Transverse colon (tissue), 4 donors: ENCODE measurements around the gene LGSN. TPM values are rescaled to one million over a fixed set of nuclear protein-coding genes. Genes with fewer than 3 reads are reported as not detected.
"Not testable (repeated sequence)": the region's sequence is repeated elsewhere in the genome, so short reads cannot be mapped to it uniquely, and the experiment has no call there.

ENCODE experiments used
- DNase-seq: peaks from one replicate; pipeline ENCODE4 v3.0.0-alpha.2; 2019
- H3K27ac ChIP-seq, 4 donors: fragments of 200-600 bp; sonication (generic); 2 replicates each; pipeline ENCODE4 v1.5.1; 2016 to 2018; ENCODE audit warnings: inconsistent platforms in 4 of 4
- H3K27me3 ChIP-seq: fragments of 200-600 bp; sonication (generic); 2 replicates; pipeline ENCODE4 v1.5.1; 2017; ENCODE audit warnings: inconsistent platforms
- H3K36me3 ChIP-seq, 4 donors: fragments of 200-600 bp; sonication (generic); 2 replicates each; pipeline ENCODE4 v1.5.1; 2017 to 2019; ENCODE audit warnings: inconsistent platforms in 4 of 4
- H3K4me1 ChIP-seq, 4 donors: fragments of 200-600 bp; sonication (generic); 2 replicates each; pipeline ENCODE4 v1.5.1; 2017 to 2020; ENCODE audit warnings: inconsistent platforms in 4 of 4
- H3K4me3 ChIP-seq, 4 donors: fragments of 200-600 bp; sonication (generic); 1 replicate in 1 of 4; 2 replicates in 3 of 4; pipeline versions ENCODE4 v1.5.1 to v1.6.1; 2017 to 2019; ENCODE audit warnings: inconsistent platforms in 4 of 4
- H3K9me3 ChIP-seq, 2 donors: fragments of 200-600 bp; sonication (generic); 2 replicates each; pipeline ENCODE4 v1.5.1; 2017 to 2019; ENCODE audit warnings: inconsistent platforms in 2 of 2
- EP300 ChIP-seq: sonication (generic); formaldehyde crosslinking; IDR thresholded peaks from one replicate; pipeline ENCODE4 v1.6.1; 2017; ENCODE audit warnings: antibody characterized with exemption, low read depth
- POLR2A ChIP-seq: fragments of 450-650 bp; IDR thresholded peaks from one replicate; pipeline ENCODE4 v1.6.1; 2016; ENCODE audit warnings: antibody characterized with exemption, mild to moderate bottlenecking, moderate library complexity
- POLR2AphosphoS5 ChIP-seq, 3 donors: sonication (generic); formaldehyde crosslinking; IDR thresholded peaks; one replicate each; pipeline ENCODE4 v1.6.1; 2016; ENCODE audit warnings: antibody characterized with exemption in 3 of 3
- WGBS, 2 donors: methylation state at CpG; one replicate each; pipeline ENCODE4 v1.1.5; 2018; ENCODE audit warnings: low coverage in 1 of 2; 5-methylcytosine and 5-hydroxymethylcytosine counted together
- in situ Hi-C, 4 donors: fragments of 200-750 bp; cut with MboI; loops; one replicate each; pipeline versions ENCODE4 v1.15.0 to v1.15.1; 2017; ENCODE audit warnings: low sequenced_read_pairs in 3 of 4, low pct_ligation_motif_present in 1 of 4, low pct_unique_long_range_greater_than_20kb in 1 of 4
- intact Hi-C: fragments of 100-400 bp; cut with DNase I; formaldehyde crosslinking; loops from one replicate; pipeline ENCODE4 v1.15.1; 2023; ENCODE audit warnings: low total_unique reads
- small RNA-seq, 4 donors: library from RNA; depleted of rRNA; stranded (forward); fragments of <200 nt; gene quantifications; one replicate each; pipeline ENCODE3, GENCODE V24; 2016
- total RNA-seq, 4 donors: library from RNA; depleted of rRNA; stranded (reverse); fragments of >200 nt; gene quantifications; one replicate each; pipeline ENCODE4 v1.1.0, GENCODE V29; 2016
- TF ChIP-seq, protein P1 (sequence below), 5 experiments: fragments of 200-600 bp in 3 of 5; fragments of 450-650 bp in 2 of 5; sonication (generic) in 3 of 5; IDR thresholded peaks; 1 replicate in 2 of 5; 2 replicates in 3 of 5; pipeline ENCODE4 v1.5.1; 2016 to 2017; ENCODE audit warnings: antibody characterized with exemption in 5 of 5, inconsistent platforms in 3 of 5, mild to moderate bottlenecking in 2 of 5, moderate library complexity in 1 of 5

The LGSN gene
- total RNA-seq, 4 donors from 2014 or later, result 0.32 to 2.4 TPM; not detected in 2

DNA sequence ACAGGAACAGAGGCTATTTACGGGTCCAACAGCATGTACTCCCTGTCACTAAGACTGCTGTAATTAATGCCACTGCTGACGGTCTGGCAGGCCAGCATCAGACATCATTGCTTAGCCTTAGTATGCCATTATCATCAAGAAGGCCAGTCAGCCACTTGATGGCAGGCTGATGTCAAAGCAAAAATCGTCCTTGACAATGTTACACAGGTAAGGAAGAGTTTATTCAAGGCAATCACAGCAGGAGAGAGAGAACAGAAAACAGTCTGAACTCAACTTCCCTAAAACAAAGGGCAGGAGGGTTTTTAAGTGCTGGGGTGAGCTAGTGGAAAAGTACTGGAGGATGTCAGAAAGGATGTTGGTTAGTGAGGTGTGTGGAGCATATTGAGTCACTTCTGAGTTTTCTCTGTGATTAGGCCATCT, 83.4 kb downstream of the LGSN start:
- Histone ChIP-seq H3K4me3 (no peak overlapping the region), H3K9me3 (no peaks in the 10 kb centered on the region), H3K27ac (no peak overlapping the region), H3K4me1 (no peaks in the 10 kb centered on the region), H3K27me3 (no peaks in the 10 kb centered on the region), H3K36me3 (no peaks in the 10 kb centered on the region)
- DNase-seq, result no peak
- TF ChIP-seq POLR2AphosphoS5 (IDR thresholded peaks at IDR 0.05) (no peak), POLR2A (no peak), EP300 (no peak)
- TF ChIP-seq, protein P1, sequence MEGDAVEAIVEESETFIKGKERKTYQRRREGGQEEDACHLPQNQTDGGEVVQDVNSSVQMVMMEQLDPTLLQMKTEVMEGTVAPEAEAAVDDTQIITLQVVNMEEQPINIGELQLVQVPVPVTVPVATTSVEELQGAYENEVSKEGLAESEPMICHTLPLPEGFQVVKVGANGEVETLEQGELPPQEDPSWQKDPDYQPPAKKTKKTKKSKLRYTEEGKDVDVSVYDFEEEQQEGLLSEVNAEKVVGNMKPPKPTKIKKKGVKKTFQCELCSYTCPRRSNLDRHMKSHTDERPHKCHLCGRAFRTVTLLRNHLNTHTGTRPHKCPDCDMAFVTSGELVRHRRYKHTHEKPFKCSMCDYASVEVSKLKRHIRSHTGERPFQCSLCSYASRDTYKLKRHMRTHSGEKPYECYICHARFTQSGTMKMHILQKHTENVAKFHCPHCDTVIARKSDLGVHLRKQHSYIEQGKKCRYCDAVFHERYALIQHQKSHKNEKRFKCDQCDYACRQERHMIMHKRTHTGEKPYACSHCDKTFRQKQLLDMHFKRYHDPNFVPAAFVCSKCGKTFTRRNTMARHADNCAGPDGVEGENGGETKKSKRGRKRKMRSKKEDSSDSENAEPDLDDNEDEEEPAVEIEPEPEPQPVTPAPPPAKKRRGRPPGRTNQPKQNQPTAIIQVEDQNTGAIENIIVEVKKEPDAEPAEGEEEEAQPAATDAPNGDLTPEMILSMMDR (IDR thresholded peaks at IDR 0.05), result no peak
- intact Hi-C loops (no loop called here), in situ Hi-C loops (no loop called here)
- WGBS, 2 donors, result 0 to 46% methylated on average over 1 to 3 of the region's 3 CpGs

DNA sequence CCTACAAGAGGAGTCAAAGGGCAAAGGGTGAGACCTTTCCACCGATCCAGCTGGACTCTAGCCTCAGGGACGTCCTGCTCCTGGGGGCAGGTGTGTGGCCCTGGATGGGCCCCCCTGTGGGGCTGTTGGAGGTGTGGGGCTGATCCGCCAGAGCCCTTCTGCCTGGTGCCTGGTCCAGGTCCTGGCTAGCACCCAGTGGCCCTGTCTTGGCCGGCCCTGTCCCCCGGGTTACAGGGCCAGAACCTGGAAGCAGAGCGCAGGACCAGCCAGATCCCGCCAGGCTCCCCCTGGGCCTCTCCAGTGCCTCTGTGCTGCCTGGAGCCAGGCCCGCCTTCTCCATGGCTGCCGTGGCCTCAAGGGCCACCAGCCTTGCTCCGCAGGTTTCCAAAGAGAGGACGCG, 89.3 kb downstream of the LGSN start:
- H3K9me3 ChIP-seq, intact Hi-C loops, H3K4me3 ChIP-seq, H3K4me1 ChIP-seq, H3K27ac ChIP-seq, DNase-seq, H3K27me3 ChIP-seq, in situ Hi-C loops, H3K36me3 ChIP-seq: not testable (repeated sequence)
- WGBS, 2 donors, result 81% methylated on average over 8 of the region's 12 CpGs; no CpG with 5 or more reads in 1 of the 2 donors

- H3K27me3 ChIP-seq, in situ Hi-C loops, H3K4me1 ChIP-seq, DNase-seq, H3K9me3 ChIP-seq, H3K4me3 ChIP-seq, H3K36me3 ChIP-seq, intact Hi-C loops, H3K27ac ChIP-seq: not testable (repeated sequence)
- 82 to 95% methylated on average over 4 to 13 of the region's 13 CpGs for WGBS, 2 donors
Observed at GRCh38 chr6:63230027-63230426, 89.8 kb downstream of the LGSN start.

GRCh38 chr6:63227928-63228894, 91.6 kb downstream of the LGSN start:
- in situ Hi-C loops, result not testable (repeated sequence)

GRCh38 chr6:63225987-63226386, 93.8 kb downstream of the LGSN start:
- H3K27me3 ChIP-seq, H3K4me1 ChIP-seq, H3K4me3 ChIP-seq, H3K36me3 ChIP-seq, in situ Hi-C loops, H3K9me3 ChIP-seq, H3K27ac ChIP-seq, DNase-seq, intact Hi-C loops: not testable (repeated sequence)
- WGBS, 2 donors, result 40 to 41% methylated on average over 3 to 4 of the region's 4 CpGs

More at GRCh38 chr6:63227928-63228894, 91.6 kb downstream of the LGSN start:
- H3K36me3 ChIP-seq, H3K4me1 ChIP-seq, H3K27me3 ChIP-seq, intact Hi-C loops, H3K9me3 ChIP-seq, H3K4me3 ChIP-seq, DNase-seq, H3K27ac ChIP-seq: not testable (repeated sequence)
- WGBS, 2 donors, result 86 to 100% methylated on average over 1 to 32 of the region's 32 CpGs

Small RNA genes lying within 50 kb of the gene (small RNA-seq; reads per million reads assigned to genes)
- 0 reads per million in 4 donors for gene SPTLC1P3

Other genes starting within 250 kb of the LGSN start
- gene FKBP1C, start 108.5 kb downstream of the LGSN start, total RNA-seq, result under 1 TPM in 1 of 4 donors, not detected in 3; 0.41 TPM